ENCODE data around the gene KCNH4.
"Not testable (repeated sequence)": the region's sequence is repeated elsewhere in the genome, so short reads cannot be mapped to it uniquely, and the experiment has no call there.

The KCNH4 gene

DNA sequence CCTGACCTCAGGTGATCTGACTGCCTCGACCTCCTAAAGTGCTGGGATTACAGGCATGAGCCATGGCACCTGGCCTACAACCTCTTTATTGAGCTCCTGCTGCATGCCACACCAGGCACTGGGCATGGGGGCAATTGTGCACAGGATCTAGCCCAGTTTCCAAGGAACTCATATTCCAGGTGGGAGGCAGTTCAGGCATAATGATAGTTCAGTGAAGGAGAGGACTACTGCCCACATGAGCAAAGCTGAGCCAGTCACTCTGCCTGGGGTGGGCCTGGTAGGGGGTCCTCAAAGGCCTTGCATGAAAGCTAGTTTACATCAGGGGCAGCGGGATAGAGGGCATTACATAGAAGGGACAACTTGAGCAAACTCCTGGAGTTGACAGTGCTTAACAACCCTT lies 6.9 kb upstream of the KCNH4 start:
- no peaks in the 10 kb centered on the region for H3K9me3 ChIP-seq (ENCODE audit: control insufficient read depth in 2 of 2, low read length in 2 of 2)
- peaks cover 18 to 21% of the 10 kb centered on the region in 2 donors for H3K4me1 ChIP-seq (ENCODE audit: control insufficient read depth in 2 of 2, insufficient read depth in 2 of 2, low read length in 2 of 2)
- no peaks in the 10 kb centered on the region for H3K27me3 ChIP-seq (ENCODE audit: control insufficient read depth in 2 of 2, insufficient read depth in 2 of 2, low read length in 2 of 2)
- H3K4me3 ChIP-seq (ENCODE audit: low read length in 2 of 2) = no peak overlapping the region
- no peak overlapping the region for H3K9ac ChIP-seq (ENCODE audit: low read depth in 1 of 2, low read length in 2 of 2)
- no peak overlapping the region for H3K27ac ChIP-seq (ENCODE audit: low read depth in 2 of 2, low read length in 2 of 2)
- peaks cover 0 to 2% of the 10 kb centered on the region in 2 donors for H3K36me3 ChIP-seq (ENCODE audit: control insufficient read depth in 2 of 2, insufficient read depth in 2 of 2, low read length in 2 of 2)

DNA sequence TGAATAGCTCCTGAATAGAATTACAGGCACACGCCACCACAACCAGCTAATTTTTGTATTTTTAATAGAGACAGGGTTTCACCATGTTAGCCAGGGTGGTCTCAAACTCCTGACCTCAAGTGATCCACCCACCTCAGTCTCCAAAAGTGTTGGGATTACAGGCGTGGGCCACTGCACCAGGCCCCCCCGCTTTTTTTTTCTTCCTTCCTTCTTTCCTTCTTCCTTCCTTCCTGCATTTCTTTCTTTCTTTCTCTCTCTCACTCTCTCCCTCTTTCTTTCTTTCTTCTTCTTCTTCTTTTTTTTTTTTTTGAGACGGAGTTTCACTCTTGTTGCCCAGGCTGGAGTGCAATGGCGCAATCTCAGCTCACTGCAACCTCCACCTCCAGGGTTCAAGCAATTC lies 5.2 kb upstream of the KCNH4 start:
- Histone ChIP-seq H3K27me3 (ENCODE audit: control insufficient read depth in 2 of 2, insufficient read depth in 2 of 2, low read length in 2 of 2) (peaks cover 7 to 11% of the 10 kb centered on the region in 2 donors), H3K4me1 (ENCODE audit: control insufficient read depth in 2 of 2, insufficient read depth in 2 of 2, low read length in 2 of 2) (peaks cover 23 to 26% of the 10 kb centered on the region in 2 donors)
- not testable (repeated sequence) for H3K36me3 ChIP-seq (ENCODE audit: control insufficient read depth in 2 of 2, insufficient read depth in 2 of 2, low read length in 2 of 2); H3K4me3 ChIP-seq (ENCODE audit: low read length in 2 of 2); H3K9me3 ChIP-seq (ENCODE audit: control insufficient read depth in 2 of 2, low read length in 2 of 2); H3K27ac ChIP-seq (ENCODE audit: low read depth in 2 of 2, low read length in 2 of 2); H3K9ac ChIP-seq (ENCODE audit: low read depth in 1 of 2, low read length in 2 of 2)

DNA sequence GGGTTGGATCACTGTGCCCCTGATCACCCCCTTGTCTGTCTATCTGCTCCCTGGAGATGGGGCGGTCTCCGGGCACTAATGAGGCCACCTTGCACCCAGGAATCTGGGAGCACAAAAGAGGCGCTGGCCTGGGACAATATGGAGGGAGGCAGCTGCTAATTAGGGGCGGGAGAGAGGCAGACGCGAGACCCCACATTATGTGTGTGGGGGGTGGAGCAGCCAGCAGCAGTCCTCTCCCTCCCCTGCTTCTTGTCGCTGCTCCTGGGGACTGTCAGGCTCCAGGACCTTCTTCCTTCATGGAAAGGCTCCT lies 4.6 kb upstream of the KCNH4 start:
- H3K36me3 ChIP-seq (ENCODE audit: control insufficient read depth in 2 of 2, insufficient read depth in 2 of 2, low read length in 2 of 2) = no peaks in the 10 kb centered on the region
- no peaks in the 10 kb centered on the region for H3K9me3 ChIP-seq (ENCODE audit: control insufficient read depth in 2 of 2, low read length in 2 of 2)
- no peak overlapping the region for H3K27ac ChIP-seq (ENCODE audit: low read depth in 2 of 2, low read length in 2 of 2)
- H3K4me3 ChIP-seq (ENCODE audit: low read length in 2 of 2) = no peak overlapping the region
- H3K27me3 ChIP-seq (ENCODE audit: control insufficient read depth in 2 of 2, insufficient read depth in 2 of 2, low read length in 2 of 2) = peaks cover 7 to 14% of the 10 kb centered on the region in 2 donors
- H3K4me1 ChIP-seq (ENCODE audit: control insufficient read depth in 2 of 2, insufficient read depth in 2 of 2, low read length in 2 of 2) = peaks cover 23 to 32% of the 10 kb centered on the region in 2 donors
- H3K9ac ChIP-seq (ENCODE audit: low read depth in 1 of 2, low read length in 2 of 2) = no peak overlapping the region

DNA sequence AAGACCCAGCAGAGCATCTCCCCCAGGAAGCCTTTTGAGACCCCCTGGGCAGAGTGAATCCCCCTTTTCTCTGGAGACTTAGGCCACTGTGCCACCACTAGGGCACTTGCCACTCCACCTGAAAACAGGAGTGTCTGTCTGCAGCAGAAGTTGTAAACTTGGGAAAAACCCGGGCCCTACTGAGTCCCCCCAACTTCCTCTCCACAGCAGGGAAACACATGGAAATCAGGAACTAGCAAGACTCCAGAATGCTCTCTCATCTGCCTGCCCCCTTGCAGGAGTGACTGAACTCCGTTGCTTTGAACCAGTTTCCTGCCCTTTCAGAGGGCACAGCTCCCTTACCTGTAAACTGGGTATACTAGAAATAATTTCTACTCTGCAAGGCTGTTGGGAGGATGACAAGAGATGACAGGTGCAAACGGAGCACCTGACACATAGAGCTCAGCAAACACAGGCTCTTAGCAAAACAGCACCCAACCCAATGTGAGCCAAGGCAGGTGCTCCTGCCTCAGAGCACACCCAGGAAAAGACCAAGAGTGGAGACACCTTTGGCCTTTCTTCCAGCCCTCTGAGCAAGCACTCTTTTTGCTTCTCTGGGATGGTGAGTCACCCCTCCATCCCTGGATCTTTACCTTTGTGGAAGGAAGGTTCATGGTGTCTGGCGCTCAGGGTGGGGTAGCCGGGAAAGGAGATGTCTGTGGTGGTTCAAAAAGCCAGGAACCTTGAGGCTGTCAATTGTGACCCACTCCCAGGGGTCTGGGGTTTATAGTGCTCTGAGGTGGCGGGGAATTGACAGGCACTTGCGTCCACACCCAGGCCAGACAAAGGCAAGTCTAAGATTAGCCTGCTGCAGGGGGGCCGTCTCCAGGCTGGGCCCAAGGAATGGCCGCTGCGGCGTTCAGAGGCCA lies 4.0 kb upstream of the KCNH4 start, which contains the start of gene HCRT:
Gene HCRT, minus strand, starts transcription at position 740 of the 908 bp plus-strand sequence. Its CDS starts 87 bp downstream, at position 653.
- Histone ChIP-seq H3K27me3 (ENCODE audit: control insufficient read depth in 2 of 2, insufficient read depth in 2 of 2, low read length in 2 of 2) (peaks cover 7 to 16% of the 10 kb centered on the region in 2 donors), H3K4me1 (ENCODE audit: control insufficient read depth in 2 of 2, insufficient read depth in 2 of 2, low read length in 2 of 2) (peaks cover 23 to 33% of the 10 kb centered on the region in 2 donors), H3K36me3 (ENCODE audit: control insufficient read depth in 2 of 2, insufficient read depth in 2 of 2, low read length in 2 of 2) (no peaks in the 10 kb centered on the region), H3K9ac (ENCODE audit: low read depth in 1 of 2, low read length in 2 of 2) (peak within 1 kb of the TSS in 1 of 2 donors; percentile 87), H3K4me3 (ENCODE audit: low read length in 2 of 2) (peak within 1 kb of the TSS; percentile 37 to 77), H3K27ac (ENCODE audit: low read depth in 2 of 2, low read length in 2 of 2) (peak within 1 kb of the TSS; percentile 38 to 84), H3K9me3 (ENCODE audit: control insufficient read depth in 2 of 2, low read length in 2 of 2) (no peaks in the 10 kb centered on the region)

DNA sequence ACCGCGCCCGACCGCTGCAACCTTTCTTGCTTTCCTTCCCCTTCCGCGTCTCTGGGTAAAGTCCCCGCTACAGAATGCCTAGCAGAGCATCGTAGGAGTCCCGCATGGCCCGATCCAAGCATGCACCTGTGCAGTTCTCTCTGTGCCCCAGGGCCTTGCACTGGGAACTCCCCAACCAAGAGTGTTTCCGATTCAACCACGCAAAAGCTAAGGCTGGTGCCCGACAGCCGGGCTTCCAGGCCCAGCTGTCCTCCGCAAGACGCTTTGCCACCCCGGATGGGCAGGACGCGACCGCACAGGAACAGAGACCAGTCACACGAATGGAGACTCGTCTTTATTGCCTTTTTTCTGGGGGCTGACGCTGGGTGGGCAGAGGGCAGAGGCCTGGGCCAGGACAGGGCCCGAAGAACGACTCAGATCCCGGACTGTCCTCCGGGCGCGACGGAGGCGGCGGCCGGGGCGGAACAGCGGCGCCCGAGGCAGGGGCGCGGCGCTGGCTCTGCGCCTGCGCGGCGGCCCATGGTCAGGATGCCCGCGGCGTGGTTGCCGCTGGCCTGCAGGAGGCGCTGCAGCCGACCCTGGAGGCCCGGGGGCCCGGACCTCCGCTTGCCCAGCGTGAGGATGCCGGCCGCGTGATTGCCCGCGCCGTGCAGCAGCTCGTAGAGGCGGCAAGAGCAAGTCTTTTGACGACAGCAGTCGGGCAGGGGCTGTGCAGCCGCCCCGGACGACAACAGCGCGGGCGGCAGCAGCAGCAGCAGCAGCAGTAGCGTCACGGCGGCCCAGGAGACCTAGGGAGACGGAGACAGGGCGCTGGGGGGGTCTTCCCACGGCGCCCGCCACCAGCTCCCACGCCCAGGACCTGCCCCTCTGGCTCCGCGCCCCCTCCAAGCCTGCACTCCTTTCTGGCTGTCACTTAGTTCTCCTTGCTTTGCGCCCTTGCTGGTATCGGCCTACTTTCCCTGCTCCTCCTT lies 3.1 kb upstream of the KCNH4 start:
- Histone ChIP-seq H3K9me3 (ENCODE audit: control insufficient read depth in 2 of 2, low read length in 2 of 2) (no peaks in the 10 kb centered on the region), H3K4me3 (ENCODE audit: low read length in 2 of 2) (peak overlapping the region; percentile 77 to 80), H3K4me1 (ENCODE audit: control insufficient read depth in 2 of 2, insufficient read depth in 2 of 2, low read length in 2 of 2) (peaks cover 23 to 33% of the 10 kb centered on the region in 2 donors), H3K27ac (ENCODE audit: low read depth in 2 of 2, low read length in 2 of 2) (peak overlapping the region; percentile 73 to 84), H3K9ac (ENCODE audit: low read depth in 1 of 2, low read length in 2 of 2) (peak overlapping the region; percentile 77 to 87), H3K36me3 (ENCODE audit: control insufficient read depth in 2 of 2, insufficient read depth in 2 of 2, low read length in 2 of 2) (no peaks in the 10 kb centered on the region), H3K27me3 (ENCODE audit: control insufficient read depth in 2 of 2, insufficient read depth in 2 of 2, low read length in 2 of 2) (peaks cover 7 to 19% of the 10 kb centered on the region in 2 donors)

DNA sequence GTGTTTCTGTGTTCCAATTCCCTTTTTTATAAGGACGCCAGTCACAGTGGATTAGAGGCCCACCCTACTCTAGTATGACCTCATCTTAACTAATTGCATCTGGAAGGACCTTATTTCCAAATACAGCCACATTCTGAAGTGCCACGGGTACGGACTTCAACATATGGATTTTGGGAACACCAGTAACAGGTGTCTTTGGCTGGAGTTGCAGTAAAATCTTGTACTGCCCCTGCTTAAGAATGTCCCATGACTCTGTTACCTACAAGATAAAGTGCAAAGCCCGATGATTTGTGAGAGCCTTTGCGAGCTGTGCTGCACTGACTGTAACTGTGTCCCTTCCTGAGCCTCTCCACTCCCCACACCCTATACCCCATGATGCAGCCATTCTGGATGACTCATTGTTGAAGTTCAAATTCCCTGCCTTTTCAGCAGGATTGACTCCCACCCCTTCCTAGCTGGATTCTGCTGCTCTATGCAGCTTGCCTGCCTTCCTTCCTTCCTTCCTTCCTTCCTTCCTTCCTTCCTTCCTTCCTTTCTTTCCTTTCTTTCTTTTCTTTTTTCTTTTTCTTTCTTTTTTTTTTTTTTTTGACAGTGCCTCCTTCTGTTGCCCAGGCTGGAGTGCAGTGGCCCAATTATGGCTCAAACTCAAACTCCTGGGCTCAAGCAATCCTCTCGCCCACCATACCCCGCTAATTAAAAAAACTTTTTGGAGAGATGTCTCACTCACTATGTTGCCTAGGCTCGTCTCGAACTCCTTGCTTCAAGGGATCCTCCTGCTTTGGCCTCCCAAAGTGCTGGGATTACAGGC lies 2.2 kb upstream of the KCNH4 start:
- H3K27ac ChIP-seq (ENCODE audit: low read depth in 2 of 2, low read length in 2 of 2) = peak overlapping the region; percentile 73 to 84
- H3K9ac ChIP-seq (ENCODE audit: low read depth in 1 of 2, low read length in 2 of 2) = peak overlapping the region; percentile 77 to 87
- H3K4me1 ChIP-seq (ENCODE audit: control insufficient read depth in 2 of 2, insufficient read depth in 2 of 2, low read length in 2 of 2) = peaks cover 23 to 33% of the 10 kb centered on the region in 2 donors
- peaks cover 7 to 19% of the 10 kb centered on the region in 2 donors for H3K27me3 ChIP-seq (ENCODE audit: control insufficient read depth in 2 of 2, insufficient read depth in 2 of 2, low read length in 2 of 2)
- H3K4me3 ChIP-seq (ENCODE audit: low read length in 2 of 2) = peak overlapping the region; percentile 77 to 80
- no peaks in the 10 kb centered on the region for H3K36me3 ChIP-seq (ENCODE audit: control insufficient read depth in 2 of 2, insufficient read depth in 2 of 2, low read length in 2 of 2)
- no peaks in the 10 kb centered on the region for H3K9me3 ChIP-seq (ENCODE audit: control insufficient read depth in 2 of 2, low read length in 2 of 2)

DNA sequence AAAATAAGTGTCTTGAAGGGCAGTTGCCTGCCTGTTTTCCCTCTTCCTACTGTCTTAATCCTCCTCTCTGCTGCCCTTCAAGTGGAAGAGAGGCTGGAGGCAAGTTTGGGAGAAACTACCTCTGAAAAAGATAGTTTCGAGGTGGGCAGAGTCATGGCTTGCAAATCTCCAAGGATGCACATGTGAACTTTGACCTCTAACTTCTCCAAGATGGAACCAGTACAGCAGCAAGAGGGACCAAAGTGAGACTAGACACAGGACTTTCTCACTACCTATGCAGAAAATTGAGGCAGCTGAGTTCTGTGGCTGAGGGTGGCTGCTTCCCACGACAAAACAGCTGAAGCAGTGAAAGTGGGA lies 887 bp upstream of the KCNH4 start:
- Histone ChIP-seq H3K4me1 (ENCODE audit: control insufficient read depth in 2 of 2, insufficient read depth in 2 of 2, low read length in 2 of 2) (peaks cover 23 to 33% of the 10 kb centered on the region in 2 donors), H3K4me3 (ENCODE audit: low read length in 2 of 2) (no peak overlapping the region), H3K36me3 (ENCODE audit: control insufficient read depth in 2 of 2, insufficient read depth in 2 of 2, low read length in 2 of 2) (no peaks in the 10 kb centered on the region), H3K27me3 (ENCODE audit: control insufficient read depth in 2 of 2, insufficient read depth in 2 of 2, low read length in 2 of 2) (peaks cover 7 to 19% of the 10 kb centered on the region in 2 donors), H3K9ac (ENCODE audit: low read depth in 1 of 2, low read length in 2 of 2) (no peak overlapping the region), H3K27ac (ENCODE audit: low read depth in 2 of 2, low read length in 2 of 2) (no peak overlapping the region), H3K9me3 (ENCODE audit: control insufficient read depth in 2 of 2, low read length in 2 of 2) (no peaks in the 10 kb centered on the region)

DNA sequence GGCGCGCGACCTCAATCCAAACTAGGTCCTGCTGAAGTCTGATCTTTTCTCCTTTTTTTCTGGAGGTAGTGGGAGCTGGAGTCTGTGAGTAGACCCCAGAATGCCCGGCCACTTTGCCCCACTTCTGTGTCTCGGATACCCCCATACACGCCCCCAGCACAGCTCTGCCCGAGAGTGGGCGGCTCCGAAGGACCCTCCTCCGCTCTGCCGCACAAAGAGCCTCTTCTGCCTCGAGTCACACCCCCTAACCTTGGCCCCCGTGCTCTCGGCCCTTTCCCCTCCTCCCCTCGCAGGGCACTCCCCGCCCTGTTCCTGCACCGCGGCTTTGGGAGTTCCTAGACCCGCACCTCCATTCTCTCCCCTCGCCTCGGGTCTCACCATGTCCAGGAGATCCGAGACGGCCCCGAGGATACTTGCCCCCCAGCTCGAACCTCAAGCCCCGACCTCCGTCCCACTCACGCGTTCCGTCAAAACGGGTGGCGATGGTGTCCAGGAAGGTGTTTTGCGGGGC lies 476 bp downstream of the KCNH4 start:
- peaks cover 7 to 19% of the 10 kb centered on the region in 2 donors for H3K27me3 ChIP-seq (ENCODE audit: control insufficient read depth in 2 of 2, insufficient read depth in 2 of 2, low read length in 2 of 2)
- H3K4me3 ChIP-seq (ENCODE audit: low read length in 2 of 2) = peak overlapping the region in 1 of 2 donors; percentile 26
- H3K9me3 ChIP-seq (ENCODE audit: control insufficient read depth in 2 of 2, low read length in 2 of 2) = no peaks in the 10 kb centered on the region
- H3K36me3 ChIP-seq (ENCODE audit: control insufficient read depth in 2 of 2, insufficient read depth in 2 of 2, low read length in 2 of 2) = no peaks in the 10 kb centered on the region
- peaks cover 23 to 33% of the 10 kb centered on the region in 2 donors for H3K4me1 ChIP-seq (ENCODE audit: control insufficient read depth in 2 of 2, insufficient read depth in 2 of 2, low read length in 2 of 2)
- H3K27ac ChIP-seq (ENCODE audit: low read depth in 2 of 2, low read length in 2 of 2) = no peak overlapping the region
- no peak overlapping the region for H3K9ac ChIP-seq (ENCODE audit: low read depth in 1 of 2, low read length in 2 of 2)

DNA sequence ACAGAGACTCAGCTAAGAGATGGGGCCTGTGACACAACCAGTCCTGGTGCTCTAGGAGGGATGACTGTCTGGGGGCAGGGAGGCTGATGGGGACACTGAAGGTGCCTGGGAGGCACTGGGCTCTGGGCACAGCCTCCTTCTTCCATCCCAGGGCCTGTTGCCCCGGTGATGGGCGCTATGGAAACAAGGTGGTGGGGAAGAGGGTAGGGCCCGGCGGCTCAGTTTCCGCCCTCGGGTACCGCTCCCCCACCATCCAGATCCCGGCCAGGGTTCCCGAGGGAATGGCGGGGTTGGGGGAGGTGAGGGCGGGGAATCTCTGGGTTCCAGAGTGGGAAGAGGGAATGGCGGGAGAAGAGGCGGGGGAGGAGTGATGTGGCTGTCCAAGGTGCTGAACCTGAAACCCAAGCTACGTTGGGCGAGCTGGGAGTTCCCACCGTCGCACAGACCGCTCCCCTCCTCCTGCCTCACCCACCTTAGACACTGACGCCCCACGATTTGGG lies 981 bp downstream of the KCNH4 start:
- H3K4me1 ChIP-seq (ENCODE audit: control insufficient read depth in 2 of 2, insufficient read depth in 2 of 2, low read length in 2 of 2) = peaks cover 23 to 32% of the 10 kb centered on the region in 2 donors
- H3K9me3 ChIP-seq (ENCODE audit: control insufficient read depth in 2 of 2, low read length in 2 of 2) = no peaks in the 10 kb centered on the region

More for the DNA sequence above, 981 bp downstream of the KCNH4 start:
- Histone ChIP-seq H3K36me3 (ENCODE audit: control insufficient read depth in 2 of 2, insufficient read depth in 2 of 2, low read length in 2 of 2) (no peaks in the 10 kb centered on the region), H3K27ac (ENCODE audit: low read depth in 2 of 2, low read length in 2 of 2) (no peak overlapping the region), H3K4me3 (ENCODE audit: low read length in 2 of 2) (no peak overlapping the region), H3K9ac (ENCODE audit: low read depth in 1 of 2, low read length in 2 of 2) (no peak overlapping the region), H3K27me3 (ENCODE audit: control insufficient read depth in 2 of 2, insufficient read depth in 2 of 2, low read length in 2 of 2) (peaks cover 7 to 19% of the 10 kb centered on the region in 2 donors)

All from mucosa of rectum (tissue), 2 donors.